Panc1 (cell line): ENCODE results near the gene TMEM267. TPM values are rescaled to one million over a fixed set of nuclear protein-coding genes. Genes with fewer than 3 reads are reported as not detected.
A peak's percentile ranks its signal among the peaks of the same experiment; 100 is the strongest.

ENCODE experiments used
- ATAC-seq: fragments of 200-7000 bp; cut with Tn5 transposase; 2 replicates; pipeline ENCODE4 v1.9.1; 2020; ENCODE audit warnings: mild to moderate bottlenecking, moderate library complexity
- BruUV-seq: library from RNA; stranded (reverse); fragments of 400-500 nt; replicated peaks from 2 replicates; lab custom pipeline; 2021; lab: Mats Ljungman, UMichigan
- CTCF ChIA-PET: fragments of 300-600 bp; sonication (Branson Sonifier 250); formaldehyde crosslinking; loops from one replicate; lab custom pipeline; 2022; ENCODE audit warnings: antibody characterized with exemption; lab: Charles Lee
- POLR2A ChIA-PET: fragments of 300-600 bp; sonication (Branson Sonifier 250); formaldehyde crosslinking; loops from one replicate; lab custom pipeline; 2022; ENCODE audit warnings: antibody characterized with exemption; lab: Charles Lee
- DNase-seq: peaks from one replicate; pipeline ENCODE4 v3.0.0-alpha.2; 2010; ENCODE audit warnings: low read depth, low spot score
- H3K27ac ChIP-seq: 2 replicates; pipeline ENCODE4 v1.5.1; 2011; ENCODE audit warnings: mild to moderate bottlenecking, low read length, inconsistent platforms
- H3K27me3 ChIP-seq: fragments of 200-500 bp; sonication (Bioruptor generic); 2 replicates; pipeline ENCODE4 v1.6.0; 2014; ENCODE audit warnings: low read length, inconsistent platforms; ENCODE audit not compliant: control insufficient read depth, insufficient read depth
- H3K36me3 ChIP-seq: fragments of 200-500 bp; sonication (Bioruptor generic); 2 replicates; pipeline ENCODE4 v1.5.1; 2014; ENCODE audit warnings: inconsistent platforms, mild to moderate bottlenecking, low read length, moderate library complexity; ENCODE audit not compliant: control insufficient read depth, insufficient read depth
- H3K4me1 ChIP-seq: 2 replicates; pipeline ENCODE4 v1.5.1; 2011; ENCODE audit warnings: inconsistent platforms, mild to moderate bottlenecking, low read length, moderate library complexity; ENCODE audit not compliant: control insufficient read depth, insufficient read depth
- H3K4me3 ChIP-seq, 2 experiments: 2 replicates each; pipeline ENCODE4 v1.5.1; 2011 to 2012; ENCODE audit warnings: low read depth in 2 of 2, low read length in 2 of 2, mild to moderate bottlenecking in 2 of 2, inconsistent platforms in 1 of 2, moderate library complexity in 1 of 2
- H3K9me3 ChIP-seq: fragments of 200-500 bp; sonication (Bioruptor generic); 2 replicates; pipeline ENCODE4 v1.5.1; 2014; ENCODE audit warnings: low read depth, mild to moderate bottlenecking, inconsistent platforms, low read length, moderate library complexity; ENCODE audit not compliant: control insufficient read depth, insufficient read depth
- CTCF ChIP-seq: fragments of 450-650 bp; IDR thresholded peaks from 2 replicates; pipeline ENCODE4 v1.5.1; 2017; ENCODE audit warnings: mild to moderate bottlenecking
- POLR2AphosphoS5 ChIP-seq: IDR thresholded peaks from 2 replicates; pipeline ENCODE4 v1.6.1; 2012; ENCODE audit warnings: mild to moderate bottlenecking, low read depth, low read length, moderate library complexity
- REST ChIP-seq, 2 experiments: IDR thresholded peaks; 2 replicates each; pipeline ENCODE4 v1.6.1; 2011 to 2012; ENCODE audit warnings: low read depth in 2 of 2, control low read depth in 1 of 2, low read length in 1 of 2, mild to moderate bottlenecking in 1 of 2, moderate library complexity in 1 of 2; ENCODE audit not compliant: insufficient read depth in 1 of 2
- SIN3A ChIP-seq: IDR thresholded peaks from 2 replicates; pipeline ENCODE4 v1.6.1; 2012; ENCODE audit warnings: low read depth, mild to moderate bottlenecking, low read length, moderate library complexity, borderline replicate concordance; ENCODE audit not compliant: insufficient read depth
- TCF7L2 ChIP-seq: IDR thresholded peaks from 2 replicates; pipeline ENCODE4 v1.6.1; 2011; ENCODE audit warnings: mild to moderate bottlenecking, low read depth, low read length, inconsistent platforms
- in situ Hi-C: cut with HindIII; loops from 2 replicates; pipeline ENCODE4 v1.10.0; 2016; ENCODE audit warnings: low sequenced_read_pairs, low pct_unique_long_range_greater_than_20kb
- intact Hi-C: fragments of 100-400 bp; cut with micrococcal nuclease; formaldehyde crosslinking; loops from one replicate; pipeline ENCODE4 v1.10.0; 2022; ENCODE audit not compliant: unreplicated experiment
- total RNA-seq: library from RNA; stranded (reverse); gene quantifications from one replicate; pipeline ENCODE4 v1.2.1, GENCODE V29; 2021; ENCODE audit not compliant: unreplicated experiment

TMEM267 gene
- total RNA-seq, 1 experiment from 2014 or later = 22.0 TPM

GRCh38 chr5:43421450-43422133 lies 62.1 kb downstream of the TMEM267 start:
- ATAC-seq (peak; percentile 31; the same call in 1 of the 2 replicates), DNase-seq (no peak)
- in situ Hi-C loops (no loop called here), intact Hi-C loops (no loop called here)
- no peak for TF ChIP-seq POLR2AphosphoS5
- TF ChIP-seq CTCF = no peak
- TF ChIP-seq REST (IDR thresholded peaks at IDR 0.05; ENCODE audit: insufficient read depth in 1 of 2, low read depth in 2 of 2, low read length in 1 of 2) = no peak
- ChIA-PET CTCF (interaction anchor here (0.6 kb wide), 1 partner anchor 193 kb away, joined by 6 read pairs; no protein-coding TSS in a partner anchor), POLR2A (interaction anchor here (0.9 kb wide), 1 partner anchor 62 kb away, joined by 6 read pairs; the partner anchor contains the start of gene TMEM267)
- Histone ChIP-seq H3K27me3 (no peaks in the 10 kb centered on the region), H3K4me3 (no peak overlapping the region), H3K27ac (peak overlapping the region; percentile 57; the same call in 1 of the 2 replicates), H3K4me1 (peaks cover 10% of the 10 kb centered on the region; the same call in 1 of the 2 replicates), H3K36me3 (no peaks in the 10 kb centered on the region), H3K9me3 (no peaks in the 10 kb centered on the region)
- no TSS peak for BruUV-seq

- no peaks in the 10 kb centered on the region for H3K9me3 ChIP-seq
- in situ Hi-C loops = no loop called here
- intact Hi-C loops = no loop called here
- no TSS peak for BruUV-seq
- ChIA-PET POLR2A (no interaction called here), CTCF (no interaction called here)
- no peak for ATAC-seq
- no peaks in the 10 kb centered on the region for H3K36me3 ChIP-seq
- DNase-seq = no peak
- H3K4me3 ChIP-seq = no peak overlapping the region
- H3K4me1 ChIP-seq = peaks cover 10% of the 10 kb centered on the region; the same call in 1 of the 2 replicates
- no peak for TF ChIP-seq REST (IDR thresholded peaks at IDR 0.05; ENCODE audit: insufficient read depth in 1 of 2, low read depth in 2 of 2, low read length in 1 of 2)
- no peak for TF ChIP-seq TCF7L2
- TF ChIP-seq CTCF = no peak
- TF ChIP-seq SIN3A = no peak
- TF ChIP-seq POLR2AphosphoS5 = no peak
- no peaks in the 10 kb centered on the region for H3K27me3 ChIP-seq
- no peak overlapping the region for H3K27ac ChIP-seq
These were observed 63.4 kb downstream of the TMEM267 start for GRCh38 chr5:43420241-43420640.
